ENCODE measurements around the gene RAI2. TPM values are rescaled to one million over a fixed set of nuclear protein-coding genes. Genes with fewer than 3 reads are reported as not detected.

RAI2 gene
- total RNA-seq, 2 experiments from 2014 or later = 0.60 to 0.98 TPM

DNA sequence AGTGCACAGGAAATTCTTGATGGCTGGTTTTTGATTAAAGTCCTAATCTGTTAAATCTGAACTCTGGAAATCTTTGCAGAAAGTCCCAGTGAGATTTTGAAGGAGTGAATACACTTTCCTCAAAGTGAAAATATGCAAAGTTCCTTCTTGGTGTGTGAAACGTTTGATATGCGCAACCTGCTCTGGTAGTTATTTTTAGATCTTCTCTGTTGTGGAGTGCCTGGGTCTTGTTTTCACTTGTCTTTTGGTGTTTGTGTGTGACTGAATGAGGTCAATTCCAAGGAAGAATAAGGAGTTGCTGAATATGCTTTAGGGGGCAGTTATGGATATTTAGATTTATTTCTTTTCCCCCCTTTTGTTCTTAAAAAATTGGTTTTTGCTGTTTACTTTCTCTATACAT is 82.1 kb downstream of the RAI2 start:
- no peaks in the 10 kb centered on the region for H3K36me3 Mint-ChIP-seq
- H3K9me3 Mint-ChIP-seq = peaks cover 5% of the 10 kb centered on the region
- H3K27ac Mint-ChIP-seq = no peak overlapping the region
- no peak overlapping the region for H3K4me3 Mint-ChIP-seq
- no peaks in the 10 kb centered on the region for H3K27me3 Mint-ChIP-seq
- peaks cover 12% of the 10 kb centered on the region for H3K4me1 Mint-ChIP-seq
- DNase-seq = no peak

DNA sequence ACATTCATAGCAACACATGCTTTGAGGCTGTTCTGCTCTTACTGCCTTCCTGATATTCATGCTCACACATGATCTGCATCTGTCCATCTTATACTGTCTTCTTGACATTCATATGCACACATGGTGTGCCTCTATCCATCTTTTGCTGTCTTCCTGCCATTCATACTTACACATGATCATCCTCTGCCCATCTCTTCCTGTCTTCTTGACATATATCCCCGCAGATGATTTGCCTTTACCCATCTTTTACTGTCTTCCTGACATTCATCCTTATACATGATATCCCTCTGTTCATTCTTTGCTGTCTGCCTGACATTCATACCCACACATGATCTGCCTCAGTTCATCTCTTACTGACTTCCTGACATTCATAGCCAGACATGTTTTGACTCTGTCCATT is 87.0 kb downstream of the RAI2 start:
- H3K4me1 Mint-ChIP-seq = peaks cover 7% of the 10 kb centered on the region
- no peak overlapping the region for H3K27ac Mint-ChIP-seq
- no peaks in the 10 kb centered on the region for H3K36me3 Mint-ChIP-seq
- H3K27me3 Mint-ChIP-seq = no peaks in the 10 kb centered on the region
- no peaks in the 10 kb centered on the region for H3K9me3 Mint-ChIP-seq
- no peak overlapping the region for H3K4me3 Mint-ChIP-seq
- no peak for DNase-seq

DNA sequence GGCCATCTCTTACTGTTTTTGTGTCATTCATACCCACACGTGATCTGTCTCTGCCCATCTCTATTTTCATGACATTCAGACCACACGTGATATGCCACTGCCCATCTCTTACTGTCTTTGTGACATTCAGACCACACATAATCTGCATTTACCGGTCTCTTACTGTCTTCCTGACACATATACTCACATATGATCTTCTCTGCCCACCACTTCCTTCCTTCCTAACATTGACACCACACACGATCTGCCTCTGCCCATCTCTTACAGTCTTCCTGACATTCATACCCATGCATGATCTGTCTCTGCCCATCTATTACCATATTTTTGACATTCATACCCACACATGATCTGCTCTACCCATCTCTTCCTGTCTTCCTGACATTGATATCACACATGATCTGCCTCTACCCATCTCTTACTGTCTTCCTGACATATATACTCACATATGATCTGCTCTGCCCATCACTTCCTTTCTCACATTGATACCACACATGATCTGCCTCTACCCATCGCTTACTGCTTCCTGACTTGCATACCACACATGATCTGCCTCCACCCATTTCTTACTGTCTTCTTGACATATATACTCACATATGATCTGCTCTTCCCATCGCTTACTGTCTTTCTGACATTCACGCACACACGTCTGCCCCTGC is 87.7 kb downstream of the RAI2 start:
- Mint-ChIP-seq H3K4me1 (peaks cover 3% of the 10 kb centered on the region), H3K27me3 (no peaks in the 10 kb centered on the region)

DNA sequence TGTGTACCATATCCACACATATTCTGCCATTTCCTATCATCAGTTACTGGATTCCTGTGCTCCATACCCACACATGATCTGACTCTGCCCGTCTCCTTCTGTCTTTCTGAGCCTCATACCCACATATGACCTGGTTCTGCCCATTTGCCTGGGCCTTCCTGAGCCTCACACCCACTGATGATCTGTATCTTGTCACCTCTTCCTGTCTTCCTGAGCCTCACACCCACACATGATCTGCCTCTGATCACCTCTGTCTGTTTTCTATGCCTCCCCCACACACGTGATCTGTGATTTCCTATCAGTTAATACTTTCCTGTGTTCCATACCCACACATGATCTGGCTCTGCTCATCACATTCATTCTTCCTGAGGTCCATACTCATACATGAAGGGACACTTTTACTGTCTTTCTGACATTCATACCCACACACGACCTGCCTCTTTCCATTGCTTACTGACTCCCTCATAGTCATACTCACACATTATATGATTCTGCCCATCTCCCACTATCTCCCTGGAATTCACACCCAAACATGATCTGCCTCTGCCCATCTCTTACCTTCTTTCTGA is 91.3 kb downstream of the RAI2 start:
- DNase-seq = no peak
- Mint-ChIP-seq H3K36me3 (no peaks in the 10 kb centered on the region), H3K27me3 (no peaks in the 10 kb centered on the region), H3K4me1 (no peaks in the 10 kb centered on the region), H3K4me3 (no peak overlapping the region), H3K9me3 (no peaks in the 10 kb centered on the region), H3K27ac (no peak overlapping the region)

More for the DNA sequence above, 87.7 kb downstream of the RAI2 start:
- Mint-ChIP-seq H3K36me3 (no peaks in the 10 kb centered on the region), H3K4me3 (no peak overlapping the region), H3K9me3 (no peaks in the 10 kb centered on the region), H3K27ac (no peak overlapping the region)
- no peak for DNase-seq

DNA sequence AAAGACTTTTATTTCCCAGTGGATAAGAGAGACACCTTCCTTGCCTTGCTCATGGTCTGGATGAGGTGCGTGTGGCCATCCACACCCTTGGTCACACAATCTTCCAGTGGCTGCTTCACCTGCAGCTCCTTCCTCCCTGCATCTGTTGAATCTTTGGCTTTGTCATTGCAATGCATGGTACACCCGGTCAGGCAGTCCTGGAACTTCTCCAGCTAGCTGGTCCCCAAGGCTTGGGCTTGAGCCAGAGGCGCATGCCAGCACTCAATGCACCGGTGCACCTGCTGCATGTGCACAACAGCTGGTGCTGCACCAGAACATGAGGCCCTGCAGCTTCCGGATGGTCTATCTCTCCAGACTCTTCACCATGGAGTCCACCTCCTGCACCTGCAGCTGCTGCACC is 92.1 kb downstream of the RAI2 start:
- no peak for DNase-seq
- Mint-ChIP-seq H3K9me3 (no peaks in the 10 kb centered on the region), H3K27me3 (no peaks in the 10 kb centered on the region), H3K36me3 (no peaks in the 10 kb centered on the region), H3K27ac (no peak overlapping the region), H3K4me3 (no peak overlapping the region), H3K4me1 (no peaks in the 10 kb centered on the region)

DNA sequence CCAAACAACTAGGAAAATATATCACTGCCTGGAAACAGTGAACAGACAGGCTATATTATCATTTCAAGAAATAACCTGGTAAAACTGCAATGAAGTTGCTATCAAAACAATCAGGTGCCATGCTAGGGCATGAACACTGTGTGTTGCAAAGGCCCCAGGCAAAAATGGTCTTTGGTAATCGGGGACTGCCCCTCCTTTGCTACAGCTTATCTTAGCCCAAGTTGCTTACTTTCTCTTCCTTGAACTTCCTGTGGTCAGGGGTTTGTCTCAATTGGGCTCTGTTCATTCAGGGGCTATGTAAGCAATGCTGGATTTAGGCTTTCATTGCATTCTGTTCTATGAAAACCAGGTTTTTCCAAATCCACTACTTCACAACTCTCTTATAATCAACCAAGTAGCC is 93.4 kb downstream of the RAI2 start:
- no peak overlapping the region for H3K27ac Mint-ChIP-seq

DNA sequence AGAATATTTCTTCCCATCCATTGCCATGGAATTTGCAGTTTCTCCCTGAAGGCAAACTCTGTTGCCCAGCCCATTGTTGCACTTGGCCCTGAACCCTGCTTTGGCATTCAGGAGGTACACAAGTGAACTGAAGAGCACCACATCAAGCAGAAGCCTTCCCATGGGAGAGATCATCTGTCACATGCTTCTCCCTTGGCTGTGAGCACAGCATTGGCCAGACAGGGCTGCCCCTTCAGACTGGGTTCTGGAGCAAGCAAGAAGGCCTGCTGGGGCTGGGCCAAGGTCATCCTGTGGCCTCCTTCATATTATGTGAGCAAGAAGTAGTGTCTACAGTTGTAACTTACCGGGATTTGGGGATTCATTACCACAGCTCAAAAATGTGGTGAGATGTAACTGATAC is 101.1 kb downstream of the RAI2 start:
- H3K27me3 Mint-ChIP-seq = no peaks in the 10 kb centered on the region
- H3K4me3 Mint-ChIP-seq = no peak overlapping the region
- peaks cover 5% of the 10 kb centered on the region for H3K4me1 Mint-ChIP-seq
- H3K9me3 Mint-ChIP-seq = no peaks in the 10 kb centered on the region
- H3K36me3 Mint-ChIP-seq = no peaks in the 10 kb centered on the region
- no peak overlapping the region for H3K27ac Mint-ChIP-seq
- DNase-seq = no peak

More for the DNA sequence above, 93.4 kb downstream of the RAI2 start:
- no peaks in the 10 kb centered on the region for H3K27me3 Mint-ChIP-seq
- H3K36me3 Mint-ChIP-seq = no peaks in the 10 kb centered on the region
- no peak for DNase-seq
- no peaks in the 10 kb centered on the region for H3K4me1 Mint-ChIP-seq
- no peaks in the 10 kb centered on the region for H3K9me3 Mint-ChIP-seq
- no peak overlapping the region for H3K4me3 Mint-ChIP-seq

DNA sequence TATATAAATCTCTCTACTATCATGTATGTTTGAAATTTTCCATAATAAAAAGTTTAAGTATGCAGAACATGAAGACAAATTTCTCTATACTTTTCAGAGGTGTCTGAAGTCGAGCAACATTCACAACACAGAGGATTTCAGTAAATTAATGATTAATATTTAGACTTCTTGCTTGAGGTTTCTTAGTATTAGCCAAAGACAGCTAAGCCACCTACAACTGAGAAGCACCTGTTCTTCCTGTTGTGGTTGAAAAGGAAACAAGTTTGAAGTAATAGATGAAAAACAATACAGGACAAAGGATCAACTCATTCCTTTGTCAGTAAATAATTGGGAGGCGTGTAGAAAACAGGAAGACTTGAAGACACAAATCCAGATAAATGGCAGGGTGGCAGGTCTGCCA is 102.7 kb downstream of the RAI2 start:
- no peak for DNase-seq
- peaks cover 5% of the 10 kb centered on the region for H3K4me1 Mint-ChIP-seq
- H3K27me3 Mint-ChIP-seq = no peaks in the 10 kb centered on the region

DNA sequence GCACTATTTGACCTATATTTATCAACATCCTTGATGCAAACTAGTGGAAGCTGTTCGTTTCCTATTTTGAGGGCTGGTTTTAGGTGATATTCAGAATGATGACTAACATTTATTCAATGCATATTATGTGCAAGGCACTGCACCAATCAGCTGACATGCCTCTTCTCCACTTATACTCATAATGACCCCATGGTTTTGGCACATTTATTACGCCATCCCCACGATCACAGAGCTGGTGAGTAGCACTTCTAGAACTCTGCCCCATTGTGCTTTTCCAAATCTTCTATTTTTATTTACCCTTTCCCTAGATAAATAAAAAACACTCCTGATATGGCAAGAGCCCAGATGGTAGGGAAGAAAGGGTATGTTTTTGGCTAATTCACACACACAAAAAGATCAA is 110.7 kb downstream of the RAI2 start:
- peaks cover 2% of the 10 kb centered on the region for H3K4me1 Mint-ChIP-seq
- H3K27ac Mint-ChIP-seq = no peak overlapping the region
- no peak overlapping the region for H3K4me3 Mint-ChIP-seq
- no peak for DNase-seq
- no peaks in the 10 kb centered on the region for H3K9me3 Mint-ChIP-seq
- H3K36me3 Mint-ChIP-seq = no peaks in the 10 kb centered on the region
- H3K27me3 Mint-ChIP-seq = no peaks in the 10 kb centered on the region

More for the DNA sequence above, 102.7 kb downstream of the RAI2 start:
- Mint-ChIP-seq H3K27ac (no peak overlapping the region), H3K9me3 (no peaks in the 10 kb centered on the region), H3K4me3 (no peak overlapping the region), H3K36me3 (no peaks in the 10 kb centered on the region)

Other genes starting within 250 kb of the RAI2 start
- gene SCML1, start 123.8 kb downstream of the RAI2 start, total RNA-seq = 1 to 10 TPM; 4.0 to 4.1 TPM